ENCODE data around the gene CLDN6. TPM values are rescaled to one million over a fixed set of nuclear protein-coding genes. Genes with fewer than 3 reads are reported as not detected.

Gene CLDN6
- total and polyA plus RNA-seq, 2 of the 13 experiments (the other 11 are each of a cell fraction or from before 2014, with no cell fraction given): 5.9 to 7.6 TPM

- TF ChIP-seq, protein P1, sequence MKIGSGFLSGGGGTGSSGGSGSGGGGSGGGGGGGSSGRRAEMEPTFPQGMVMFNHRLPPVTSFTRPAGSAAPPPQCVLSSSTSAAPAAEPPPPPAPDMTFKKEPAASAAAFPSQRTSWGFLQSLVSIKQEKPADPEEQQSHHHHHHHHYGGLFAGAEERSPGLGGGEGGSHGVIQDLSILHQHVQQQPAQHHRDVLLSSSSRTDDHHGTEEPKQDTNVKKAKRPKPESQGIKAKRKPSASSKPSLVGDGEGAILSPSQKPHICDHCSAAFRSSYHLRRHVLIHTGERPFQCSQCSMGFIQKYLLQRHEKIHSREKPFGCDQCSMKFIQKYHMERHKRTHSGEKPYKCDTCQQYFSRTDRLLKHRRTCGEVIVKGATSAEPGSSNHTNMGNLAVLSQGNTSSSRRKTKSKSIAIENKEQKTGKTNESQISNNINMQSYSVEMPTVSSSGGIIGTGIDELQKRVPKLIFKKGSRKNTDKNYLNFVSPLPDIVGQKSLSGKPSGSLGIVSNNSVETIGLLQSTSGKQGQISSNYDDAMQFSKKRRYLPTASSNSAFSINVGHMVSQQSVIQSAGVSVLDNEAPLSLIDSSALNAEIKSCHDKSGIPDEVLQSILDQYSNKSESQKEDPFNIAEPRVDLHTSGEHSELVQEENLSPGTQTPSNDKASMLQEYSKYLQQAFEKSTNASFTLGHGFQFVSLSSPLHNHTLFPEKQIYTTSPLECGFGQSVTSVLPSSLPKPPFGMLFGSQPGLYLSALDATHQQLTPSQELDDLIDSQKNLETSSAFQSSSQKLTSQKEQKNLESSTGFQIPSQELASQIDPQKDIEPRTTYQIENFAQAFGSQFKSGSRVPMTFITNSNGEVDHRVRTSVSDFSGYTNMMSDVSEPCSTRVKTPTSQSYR (CRISPR knock-in tag; IDR thresholded peaks at IDR 0.05; ENCODE audit: borderline replicate concordance): peak; percentile 88
- TF ChIP-seq RBFOX2 (IDR thresholded peaks at IDR 0.05; ENCODE audit: low read depth, low read length) (peak; percentile 99), CREB3 (CRISPR knock-in tag; IDR thresholded peaks at IDR 0.05) (no peak), ZNF431 (CRISPR knock-in tag; IDR thresholded peaks at IDR 0.05; ENCODE audit: borderline replicate concordance, low read depth) (no peak), ZNF558 (CRISPR knock-in tag; IDR thresholded peaks at IDR 0.05; ENCODE audit: borderline replicate concordance) (no peak), ZNF367 (CRISPR knock-in tag; IDR thresholded peaks at IDR 0.05; ENCODE audit: borderline replicate concordance) (no peak), ZMYM3 (CRISPR knock-in tag; IDR thresholded peaks at IDR 0.05) (no peak; the same call in 1 of the 2 replicates), ZNF775 (CRISPR knock-in tag; IDR thresholded peaks at IDR 0.05; ENCODE audit: borderline replicate concordance) (peak; percentile 21; the same call in 1 of the 2 replicates), ZFP90 (CRISPR knock-in tag; IDR thresholded peaks at IDR 0.05; ENCODE audit: borderline replicate concordance) (no peak), HIVEP1 (CRISPR knock-in tag; IDR thresholded peaks at IDR 0.05) (0 out of 2 replicates have a peak, but pooled peaks have one; percentile 71), TRIM24 (CRISPR knock-in tag; IDR thresholded peaks at IDR 0.05) (no peak), JDP2 (CRISPR knock-in tag; IDR thresholded peaks at IDR 0.05; ENCODE audit: borderline replicate concordance) (no peak), SAFB2 (CRISPR knock-in tag; IDR thresholded peaks at IDR 0.05; ENCODE audit: borderline replicate concordance, low read depth) (no peak), PLSCR1 (CRISPR knock-in tag; IDR thresholded peaks at IDR 0.05; ENCODE audit: borderline replicate concordance) (no peak), ZNF205 (CRISPR knock-in tag; IDR thresholded peaks at IDR 0.05) (peak; percentile 82; the same call in 1 of the 2 replicates), ZNF160 (CRISPR knock-in tag; IDR thresholded peaks at IDR 0.05) (0 out of 2 replicates have a peak, but pooled peaks have one; percentile 56), NR2F2 (IDR thresholded peaks at IDR 0.05; ENCODE audit: borderline replicate concordance, low read depth) (no peak; the same call in 1 of the 2 replicates)
- TF ChIP-seq, protein P2, sequence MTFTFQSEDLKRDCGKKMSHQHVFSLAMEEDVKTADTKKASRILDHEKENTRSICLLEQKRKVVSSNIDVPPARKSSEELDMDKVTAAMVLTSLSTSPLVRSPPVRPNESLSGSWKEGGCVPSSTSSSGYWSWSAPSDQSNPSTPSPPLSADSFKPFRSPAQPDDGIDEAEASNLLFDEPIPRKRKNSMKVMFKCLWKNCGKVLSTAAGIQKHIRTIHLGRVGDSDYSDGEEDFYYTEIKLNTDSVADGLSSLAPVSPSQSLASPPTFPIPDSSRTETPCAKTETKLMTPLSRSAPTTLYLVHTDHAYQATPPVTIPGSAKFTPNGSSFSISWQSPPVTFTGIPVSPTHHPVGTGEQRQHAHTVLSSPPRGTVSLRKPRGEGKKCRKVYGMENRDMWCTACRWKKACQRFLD (CRISPR knock-in tag; IDR thresholded peaks at IDR 0.05; ENCODE audit: borderline replicate concordance): no peak
Observed at GRCh38 chr16:3023669-3024478, 5.9 kb upstream of the CLDN6 start, which contains the start of the genes HCFC1R1 and THOC6 (continued).
